Measurements from ENCODE around the gene MAPK1.
"Not testable (repeated sequence)": the region's sequence is repeated elsewhere in the genome, so short reads cannot be mapped to it uniquely, and the experiment has no call there.

The MAPK1 gene

DNA sequence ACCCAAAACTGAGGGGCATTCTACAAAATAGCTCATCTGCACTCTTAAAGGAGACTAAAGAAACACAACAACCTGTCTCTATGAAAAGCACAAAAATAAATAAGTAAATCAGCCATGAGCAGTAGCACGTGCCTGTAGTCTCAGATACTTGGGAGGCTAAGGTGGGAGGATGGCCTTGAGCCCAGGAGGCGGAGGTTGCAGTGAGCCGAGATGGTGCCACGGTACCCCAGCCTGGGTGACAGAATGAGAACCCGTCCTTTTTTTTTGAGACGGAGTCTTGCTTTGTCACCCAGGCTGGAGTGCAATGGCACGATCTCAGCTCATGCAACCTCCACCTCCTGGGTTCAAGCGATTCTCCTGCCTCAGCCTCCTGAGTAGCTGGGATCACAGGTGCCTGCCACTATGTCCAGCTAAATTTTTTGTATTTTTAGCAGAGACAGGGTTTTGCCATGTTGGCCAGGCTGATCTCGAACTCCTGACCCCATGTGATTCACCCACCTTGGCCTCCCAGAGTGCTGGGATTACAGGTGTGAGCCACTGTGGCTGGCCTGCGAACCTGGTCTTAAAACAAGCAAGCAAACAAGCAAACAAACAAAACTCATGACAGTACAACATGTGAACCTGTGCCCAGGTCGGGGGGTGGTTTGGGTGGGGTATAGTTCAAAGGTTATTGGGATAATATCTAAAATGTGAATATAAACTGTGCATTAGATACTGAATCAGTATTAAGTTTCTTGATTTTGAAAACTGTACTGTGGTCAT is 76.4 kb downstream of the MAPK1 start:
- H3K36me3 Mint-ChIP-seq: peaks cover 13% of the 10 kb centered on the region
- H3K27me3 Mint-ChIP-seq; H3K4me1 Mint-ChIP-seq; DNase-seq (ENCODE audit: low spot score in 2 of 2); H3K9me3 Mint-ChIP-seq; H3K4me3 Mint-ChIP-seq; ATAC-seq (ENCODE audit: low read depth): not testable (repeated sequence)
- peak overlapping the region; percentile 24 for H3K27ac Mint-ChIP-seq

DNA sequence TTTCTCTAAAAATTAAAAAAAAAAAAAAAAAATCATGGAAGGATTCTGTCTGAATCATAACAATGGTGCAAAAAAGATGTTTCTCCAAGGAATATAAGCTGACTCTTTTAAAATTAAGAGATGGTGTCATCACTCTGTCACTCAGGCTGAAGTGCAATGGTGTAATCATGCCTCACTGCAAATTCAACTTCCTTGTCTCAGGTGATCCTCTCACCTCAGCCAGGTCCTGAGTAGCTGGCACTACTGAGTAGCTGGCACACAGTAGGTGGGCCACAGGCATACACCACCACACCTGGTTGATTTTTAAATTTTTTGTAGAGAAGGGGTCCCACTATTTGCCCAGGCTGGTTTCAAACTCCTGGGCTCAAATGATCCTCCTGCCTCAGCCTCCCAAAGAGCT is 77.1 kb downstream of the MAPK1 start:
- no peak for DNase-seq (ENCODE audit: low spot score in 2 of 2)
- Mint-ChIP-seq H3K27me3 (no peaks in the 10 kb centered on the region), H3K27ac (no peak overlapping the region), H3K36me3 (peaks cover 15% of the 10 kb centered on the region), H3K4me1 (peaks cover 3% of the 10 kb centered on the region), H3K4me3 (no peak overlapping the region), H3K9me3 (no peaks in the 10 kb centered on the region)
- no peak for ATAC-seq (ENCODE audit: low read depth)

DNA sequence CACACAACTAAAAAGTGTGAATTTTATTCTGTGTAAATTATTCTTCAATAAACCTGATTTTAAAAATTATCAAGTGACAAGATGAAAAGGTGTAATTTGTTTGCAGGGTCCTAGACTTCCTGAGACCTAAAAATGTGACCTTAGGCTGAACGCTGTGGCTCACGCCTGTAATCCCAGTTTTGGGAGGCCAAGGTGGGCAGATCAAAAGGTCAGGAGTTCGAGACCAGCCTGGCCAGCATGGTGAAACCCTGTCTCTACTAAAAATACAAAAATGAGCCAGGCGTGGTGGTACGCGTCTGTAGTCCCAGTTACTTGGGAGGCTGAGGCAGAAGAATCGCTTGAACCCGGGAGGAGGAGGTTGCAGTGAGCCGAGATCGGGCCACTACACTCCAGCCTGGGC is 79.9 kb downstream of the MAPK1 start:
- not testable (repeated sequence) for H3K9me3 Mint-ChIP-seq; ATAC-seq (ENCODE audit: low read depth); DNase-seq (ENCODE audit: low spot score in 2 of 2); H3K4me1 Mint-ChIP-seq; H3K4me3 Mint-ChIP-seq; H3K27ac Mint-ChIP-seq; H3K27me3 Mint-ChIP-seq
- peaks cover 18% of the 10 kb centered on the region for H3K36me3 Mint-ChIP-seq

DNA sequence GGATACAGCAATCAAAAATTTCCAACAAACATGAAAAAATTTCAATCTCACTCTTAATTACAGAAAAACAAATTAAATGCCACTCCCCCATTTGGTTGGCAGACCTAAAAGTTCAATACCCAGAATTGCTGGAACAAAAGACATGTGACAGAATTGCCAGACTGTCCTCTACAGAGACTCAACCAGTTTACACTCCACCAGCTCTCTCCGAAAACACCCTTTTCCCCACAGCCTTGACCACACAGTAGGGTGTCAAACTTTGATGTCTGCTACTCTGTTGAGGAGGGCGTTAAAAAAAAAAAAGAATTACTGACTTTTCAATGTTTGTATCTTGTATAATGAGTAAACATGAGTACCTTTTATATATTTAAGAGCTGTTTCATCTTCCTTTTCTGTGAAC is 87.2 kb downstream of the MAPK1 start:
- H3K4me3 Mint-ChIP-seq: no peak overlapping the region
- H3K27ac Mint-ChIP-seq: no peak overlapping the region
- no peak for DNase-seq (ENCODE audit: low spot score in 2 of 2)
- ATAC-seq (ENCODE audit: low read depth): no peak
- H3K27me3 Mint-ChIP-seq: no peaks in the 10 kb centered on the region
- H3K9me3 Mint-ChIP-seq: no peaks in the 10 kb centered on the region
- H3K4me1 Mint-ChIP-seq: peaks cover 11% of the 10 kb centered on the region
- peaks cover 13% of the 10 kb centered on the region for H3K36me3 Mint-ChIP-seq

DNA sequence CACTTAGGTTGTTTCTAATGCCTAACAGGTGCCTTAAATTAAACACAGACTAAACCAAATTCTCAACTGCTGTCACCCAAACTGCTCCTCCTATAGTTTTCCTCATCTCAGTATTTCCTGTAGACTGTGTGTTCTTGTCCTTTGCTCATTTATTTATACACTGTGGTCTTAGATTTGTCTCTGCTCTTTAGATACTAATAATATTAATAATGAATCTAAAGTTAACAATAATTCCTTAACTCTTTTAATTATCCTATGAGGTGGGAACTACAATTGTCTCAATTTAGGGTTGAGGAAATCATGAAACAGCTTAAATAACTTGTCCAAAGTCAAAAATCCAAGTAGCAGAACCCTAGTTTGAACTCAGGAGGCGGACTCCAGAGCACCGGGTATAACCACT is 88.0 kb downstream of the MAPK1 start:
- H3K4me3 Mint-ChIP-seq: no peak overlapping the region
- H3K27ac Mint-ChIP-seq: peak overlapping the region; percentile 26

DNA sequence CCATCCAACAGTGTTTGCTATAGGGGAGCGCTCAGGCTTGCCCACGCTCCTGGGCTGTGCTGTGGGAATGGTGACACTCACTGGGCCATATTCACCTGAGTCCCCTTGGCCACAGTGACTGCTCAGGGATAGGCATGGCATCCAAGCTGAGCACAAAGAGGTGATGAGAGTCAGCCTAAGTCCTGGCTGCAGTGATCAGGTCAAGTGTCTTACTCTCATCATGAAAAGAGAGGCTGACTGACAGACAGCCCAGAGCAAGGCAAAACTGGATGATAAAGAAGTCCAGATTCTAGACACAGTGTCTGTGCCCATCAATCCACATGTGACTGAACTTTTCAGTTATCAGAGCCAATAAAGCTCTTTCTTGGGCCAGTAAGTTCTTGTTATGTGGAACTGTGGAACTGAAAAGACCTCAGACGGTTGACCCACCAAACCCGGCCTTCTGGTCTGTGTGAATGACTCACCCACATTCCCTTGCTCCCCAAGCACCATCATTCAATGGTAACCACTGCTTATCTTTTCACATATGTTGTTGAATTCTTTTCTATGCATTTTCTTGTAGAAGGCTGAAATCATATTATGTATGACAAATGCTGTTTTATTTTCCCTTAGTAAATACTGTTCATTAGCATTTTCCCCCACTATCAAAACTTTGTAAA is 88.6 kb downstream of the MAPK1 start:
- H3K9me3 Mint-ChIP-seq: no peaks in the 10 kb centered on the region
- DNase-seq (ENCODE audit: low spot score in 2 of 2): no peak
- H3K27me3 Mint-ChIP-seq: no peaks in the 10 kb centered on the region
- no peak overlapping the region for H3K4me3 Mint-ChIP-seq
- ATAC-seq (ENCODE audit: low read depth): no peak
- peak overlapping the region; percentile 26 for H3K27ac Mint-ChIP-seq
- peaks cover 11% of the 10 kb centered on the region for H3K4me1 Mint-ChIP-seq
- H3K36me3 Mint-ChIP-seq: peaks cover 10% of the 10 kb centered on the region

More for the DNA sequence above, 88.0 kb downstream of the MAPK1 start:
- ATAC-seq (ENCODE audit: low read depth) (no peak), DNase-seq (ENCODE audit: low spot score in 2 of 2) (no peak)
- H3K9me3 Mint-ChIP-seq: no peaks in the 10 kb centered on the region
- H3K36me3 Mint-ChIP-seq: peaks cover 13% of the 10 kb centered on the region
- H3K4me1 Mint-ChIP-seq: peaks cover 11% of the 10 kb centered on the region
- H3K27me3 Mint-ChIP-seq: no peaks in the 10 kb centered on the region

DNA sequence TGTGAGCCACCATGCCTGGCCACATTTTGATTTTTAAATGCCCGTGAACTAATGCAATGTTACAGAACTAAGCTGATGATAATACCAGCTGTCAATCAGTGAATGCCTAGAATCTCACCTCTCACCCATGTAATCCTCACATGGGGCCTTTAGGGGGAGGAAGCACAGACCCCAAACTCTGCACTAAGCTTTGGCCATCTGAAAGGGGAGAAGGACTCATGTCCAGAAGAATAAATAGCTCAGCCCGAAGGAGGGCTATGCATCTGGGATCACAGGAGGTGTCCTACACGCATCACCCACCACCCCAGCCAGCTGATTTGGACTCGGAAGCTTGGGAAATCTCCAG is 95.8 kb downstream of the MAPK1 start:
- Mint-ChIP-seq H3K27ac (no peak overlapping the region), H3K9me3 (no peaks in the 10 kb centered on the region), H3K4me1 (peaks cover 4% of the 10 kb centered on the region), H3K36me3 (peaks cover 26% of the 10 kb centered on the region), H3K27me3 (no peaks in the 10 kb centered on the region), H3K4me3 (no peak overlapping the region)
- ATAC-seq (ENCODE audit: low read depth) (no peak), DNase-seq (ENCODE audit: low spot score in 2 of 2) (no peak)

DNA sequence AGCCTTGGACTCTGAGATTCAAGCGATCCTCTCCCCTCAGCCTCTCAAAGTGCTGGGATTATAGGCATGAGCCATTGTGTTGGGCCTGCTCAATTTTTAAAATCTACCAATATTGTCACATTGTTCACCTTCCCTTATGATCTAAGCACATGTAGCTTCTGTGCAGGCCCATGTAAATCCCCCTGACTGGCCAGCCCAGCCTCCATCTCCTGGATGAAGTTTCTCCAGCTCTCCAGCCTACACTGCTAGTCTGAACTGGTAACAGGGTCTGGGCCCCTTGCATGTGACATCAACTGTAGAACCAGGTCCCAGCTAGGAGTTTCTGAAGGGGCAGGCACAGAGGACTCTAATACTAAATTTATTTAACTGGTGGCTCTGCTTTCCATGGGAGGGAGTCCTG is 99.0 kb downstream of the MAPK1 start:
- Mint-ChIP-seq H3K4me3 (peak overlapping the region; percentile 54), H3K36me3 (peaks cover 33% of the 10 kb centered on the region), H3K27ac (peak overlapping the region; percentile 26), H3K27me3 (no peaks in the 10 kb centered on the region), H3K9me3 (no peaks in the 10 kb centered on the region), H3K4me1 (peaks cover 2% of the 10 kb centered on the region)
- DNase-seq (ENCODE audit: low spot score in 2 of 2) (no peak), ATAC-seq (ENCODE audit: low read depth) (no peak)

DNA sequence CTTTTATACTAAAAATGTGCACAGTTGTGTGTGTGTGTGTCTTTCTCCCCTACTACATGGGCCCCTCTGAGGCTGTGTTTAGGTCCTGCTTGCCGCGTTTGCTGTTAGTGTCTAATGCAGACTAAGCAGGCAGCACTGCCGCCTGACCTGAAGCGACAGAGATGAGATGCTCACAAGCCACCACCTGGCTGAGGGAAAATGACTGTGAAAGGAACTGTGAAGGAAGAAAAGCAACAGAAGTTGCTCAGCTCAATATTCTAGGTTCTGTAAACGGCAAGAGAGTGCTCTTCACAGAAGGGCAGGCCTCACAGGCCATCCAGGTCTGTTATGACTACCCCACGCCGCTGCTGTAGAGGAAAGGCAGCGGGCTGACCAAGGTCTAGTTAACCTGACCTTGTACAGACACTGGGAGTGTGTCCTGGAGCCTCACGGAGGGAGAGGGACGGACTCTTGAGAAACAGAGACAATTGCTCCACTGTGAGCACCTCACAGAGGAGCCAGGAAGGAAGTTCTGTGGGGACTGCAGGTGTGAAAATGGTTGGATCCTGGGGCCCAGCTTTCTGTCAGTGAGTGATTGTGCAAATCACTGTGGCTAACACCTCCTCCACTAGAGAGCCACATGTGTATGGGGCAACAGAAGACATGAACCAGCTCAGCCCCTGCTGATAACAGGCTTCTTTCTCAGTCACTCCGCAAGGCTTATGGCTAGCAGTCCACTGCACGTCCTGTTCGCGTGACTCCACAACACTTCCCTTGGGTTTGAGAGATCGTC is 100.6 kb downstream of the MAPK1 start:
- peaks cover 2% of the 10 kb centered on the region for H3K4me1 Mint-ChIP-seq
- DNase-seq (ENCODE audit: low spot score in 2 of 2) (no peak), ATAC-seq (ENCODE audit: low read depth) (peak; percentile 35)
- no peaks in the 10 kb centered on the region for H3K9me3 Mint-ChIP-seq
- H3K27ac Mint-ChIP-seq: no peak overlapping the region
- H3K36me3 Mint-ChIP-seq: peaks cover 27% of the 10 kb centered on the region
- no peak overlapping the region for H3K4me3 Mint-ChIP-seq
- H3K27me3 Mint-ChIP-seq: no peaks in the 10 kb centered on the region

DNA sequence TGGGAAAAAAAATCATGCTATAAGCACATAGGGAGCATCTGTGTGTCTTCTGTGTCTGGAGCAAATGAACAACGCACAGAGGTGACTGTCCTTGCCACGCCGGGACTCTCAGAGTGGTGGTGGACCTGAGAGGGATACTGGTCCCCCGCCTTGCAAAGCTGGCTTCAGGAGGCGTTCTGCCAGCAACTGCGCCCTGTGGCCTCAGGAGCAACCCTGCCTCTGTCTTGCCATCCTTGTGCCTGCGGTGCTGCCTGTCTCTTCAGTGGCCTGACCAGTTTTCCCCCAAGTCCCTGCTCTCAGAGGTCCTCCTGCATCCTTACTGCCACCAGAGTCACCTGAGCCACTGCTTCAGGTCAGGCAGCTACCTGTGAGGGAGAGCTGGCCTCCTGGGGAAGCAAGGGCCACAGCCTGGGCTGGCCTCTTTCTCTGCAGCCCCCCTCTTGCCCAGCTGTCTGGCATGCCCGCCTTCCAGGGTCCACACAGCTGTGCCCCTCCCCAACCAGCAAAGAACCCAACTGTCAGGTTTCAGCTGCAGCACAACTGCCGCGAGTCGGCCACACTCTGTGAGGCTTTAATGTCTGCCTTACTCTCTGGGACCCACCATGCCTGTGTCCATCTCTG is 101.4 kb downstream of the MAPK1 start:
- ATAC-seq (ENCODE audit: low read depth): no peak
- Mint-ChIP-seq H3K27ac (no peak overlapping the region), H3K36me3 (peaks cover 29% of the 10 kb centered on the region), H3K27me3 (no peaks in the 10 kb centered on the region), H3K4me3 (no peak overlapping the region), H3K4me1 (peaks cover 2% of the 10 kb centered on the region), H3K9me3 (no peaks in the 10 kb centered on the region)
- no peak for DNase-seq (ENCODE audit: low spot score in 2 of 2)

DNA sequence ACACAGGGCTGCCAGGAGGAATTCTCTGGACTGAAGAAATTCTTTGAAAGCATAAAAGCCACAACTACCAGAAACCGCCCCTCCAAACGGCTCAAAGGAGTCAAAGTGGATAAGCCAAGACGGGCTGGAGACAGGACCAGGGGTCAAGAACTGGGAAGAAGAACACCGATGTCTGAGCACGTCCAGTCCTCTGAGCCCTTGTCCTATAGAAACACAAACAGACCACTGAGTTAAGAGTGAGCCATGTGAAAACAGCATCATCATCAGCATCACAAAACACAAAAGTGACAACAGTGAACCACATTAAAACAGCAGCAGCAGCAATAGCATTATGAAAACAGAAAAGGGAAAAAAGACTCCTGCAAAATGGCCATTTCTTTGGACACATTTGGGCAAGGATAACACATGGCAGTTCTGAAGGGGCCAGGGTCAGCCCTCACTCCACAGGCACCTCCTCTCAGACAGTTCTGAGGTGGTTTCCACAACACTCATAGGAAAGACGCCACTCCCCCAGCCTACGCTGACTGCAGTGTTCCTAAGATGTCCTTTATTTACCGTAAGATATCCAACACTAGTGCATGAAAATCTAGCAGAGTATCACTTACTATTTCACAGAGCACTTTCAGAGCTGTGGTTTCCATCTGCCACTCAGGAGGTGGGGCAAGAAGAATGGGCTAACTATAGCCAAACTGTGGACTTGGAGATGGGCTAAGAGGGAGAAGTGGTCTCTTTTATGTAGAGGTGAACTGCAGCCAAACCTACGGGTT is 103.2 kb downstream of the MAPK1 start:
- no peak for ATAC-seq (ENCODE audit: low read depth)
- Mint-ChIP-seq H3K27ac (no peak overlapping the region), H3K4me3 (no peak overlapping the region), H3K9me3 (no peaks in the 10 kb centered on the region), H3K36me3 (peaks cover 28% of the 10 kb centered on the region), H3K27me3 (no peaks in the 10 kb centered on the region), H3K4me1 (peaks cover 2% of the 10 kb centered on the region)
- DNase-seq (ENCODE audit: low spot score in 2 of 2): no peak

DNA sequence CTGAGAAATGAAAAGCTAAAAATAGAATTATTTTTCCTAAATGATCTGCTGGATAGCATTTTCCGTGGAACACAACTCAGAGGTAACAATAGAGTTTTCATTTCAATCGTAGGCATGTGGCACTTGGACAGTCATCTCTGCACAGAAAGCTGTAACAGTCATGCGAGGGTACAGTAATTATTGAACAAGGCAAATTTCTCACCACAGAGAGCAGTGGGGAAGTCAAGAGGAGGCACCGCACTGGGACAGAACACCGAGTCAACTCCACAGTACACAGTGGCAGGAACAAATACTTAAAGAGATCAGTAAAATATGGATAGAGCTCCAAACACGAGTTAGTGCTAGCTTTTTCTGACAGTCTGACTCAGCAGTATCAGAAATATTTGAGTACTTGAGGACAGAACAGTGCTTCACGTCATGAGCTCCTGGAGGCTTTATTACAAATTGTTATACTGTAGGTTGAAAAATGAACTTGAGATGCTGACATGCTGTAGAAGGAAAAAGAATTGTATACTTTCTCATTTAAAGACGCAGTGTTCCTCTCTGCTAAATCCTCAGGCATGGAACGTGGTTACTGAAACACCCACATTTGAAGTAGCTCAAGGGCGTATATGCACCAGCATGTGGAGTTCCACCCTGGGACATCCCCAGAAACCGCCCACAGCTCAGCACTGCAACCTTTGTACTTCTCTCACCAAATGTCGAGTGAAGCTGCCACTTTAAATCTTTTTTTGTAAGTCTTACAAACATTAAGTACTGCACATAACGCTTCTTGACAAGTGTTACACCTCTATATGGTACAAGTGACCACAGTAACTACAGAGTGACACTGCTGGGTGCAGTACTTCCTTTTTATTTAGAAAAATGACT is 104.5 kb downstream of the MAPK1 start:
- H3K9me3 Mint-ChIP-seq: no peaks in the 10 kb centered on the region
- DNase-seq (ENCODE audit: low spot score in 2 of 2): no peak
- H3K27ac Mint-ChIP-seq: no peak overlapping the region
- peaks cover 29% of the 10 kb centered on the region for H3K36me3 Mint-ChIP-seq
- no peak for ATAC-seq (ENCODE audit: low read depth)
- no peak overlapping the region for H3K4me3 Mint-ChIP-seq
- H3K4me1 Mint-ChIP-seq: no peaks in the 10 kb centered on the region
- H3K27me3 Mint-ChIP-seq: no peaks in the 10 kb centered on the region
